Esophagus squamous epithelium (tissue), 5 donors: ENCODE data around the gene ABHD12. TPM values are rescaled to one million over a fixed set of nuclear protein-coding genes. Genes with fewer than 3 reads are reported as not detected.

ENCODE experiments used
- DNase-seq: peaks from one replicate; lab custom pipeline; 2025; lab: John Stamatoyannopoulos, UW
- H3K27ac ChIP-seq, 4 donors: fragments of 200-600 bp; sonication (generic); one replicate each; pipeline ENCODE4 v1.5.1; 2016 to 2019; ENCODE audit warnings: mild to moderate bottlenecking in 1 of 4
- H3K27me3 ChIP-seq, 4 donors: fragments of 200-600 bp; sonication (generic); 1 replicate in 3 of 4; 2 replicates in 1 of 4; pipeline versions ENCODE4 v1.5.1 to v1.6.0; 2017 to 2021; ENCODE audit warnings: antibody characterized with exemption in 1 of 4
- H3K36me3 ChIP-seq, 3 donors: fragments of 200-600 bp; sonication (generic); one replicate each; pipeline ENCODE4 v1.5.1; 2016 to 2019
- H3K4me1 ChIP-seq, 3 donors: fragments of 200-600 bp; sonication (generic); one replicate each; pipeline ENCODE4 v1.5.1; 2017 to 2019
- H3K4me3 ChIP-seq, 4 donors: fragments of 200-600 bp; sonication (generic); 1 replicate in 3 of 4; 2 replicates in 1 of 4; pipeline ENCODE4 v1.5.1; 2016 to 2019; ENCODE audit warnings: mild to moderate bottlenecking in 2 of 4, moderate library complexity in 1 of 4
- H3K9me3 ChIP-seq, 3 donors: fragments of 200-600 bp; sonication (generic); one replicate each; pipeline ENCODE4 v1.5.1; 2016 to 2019
- CTCF ChIP-seq, 6 experiments: fragments of 450-650 bp in 4 of 6; fragments of 200-600 bp in 2 of 6; sonication (generic) in 2 of 6; IDR thresholded peaks; one replicate each; pipeline ENCODE4 v1.5.1; 2016 to 2019; ENCODE audit warnings: antibody characterized with exemption in 6 of 6, mild to moderate bottlenecking in 4 of 6, moderate library complexity in 4 of 6
- POLR2A ChIP-seq, 4 donors: fragments of 450-650 bp; IDR thresholded peaks; one replicate each; pipeline ENCODE4 v1.6.1; 2017; ENCODE audit warnings: antibody characterized with exemption in 4 of 4, mild to moderate bottlenecking in 4 of 4, moderate library complexity in 3 of 4
- WGBS, 2 donors: methylation state at CpG; one replicate each; pipeline ENCODE4 v1.1.5; 2018; 5-methylcytosine and 5-hydroxymethylcytosine counted together
- intact Hi-C: fragments of 100-400 bp; cut with DNase I; formaldehyde crosslinking; loops from one replicate; pipeline ENCODE4 v1.15.0; 2022
- total RNA-seq, 4 donors: library from RNA; depleted of rRNA; stranded (reverse); fragments of >200 nt; gene quantifications; one replicate each; pipeline ENCODE4 v1.1.0, GENCODE V29; 2016
- donor health status: DM: yes; HTN: yes; CAD: no.

Gene ABHD12
- total RNA-seq, 4 donors from 2014 or later = 23.8 to 62.1 (median 36.4) TPM

- Histone ChIP-seq H3K27me3 (peaks cover 0 to 3% (median 0%) of the 10 kb centered on the region in 4 donors), H3K36me3 (no peaks in the 10 kb centered on the region), H3K4me3 (no peak overlapping the region), H3K27ac (no peak overlapping the region), H3K9me3 (peaks cover 0 to 8% (median 0%) of the 10 kb centered on the region in 3 donors), H3K4me1 (peaks cover 0 to 19% (median 0%) of the 10 kb centered on the region in 3 donors)
- intact Hi-C loops = loop anchor here (5.0 to 10.0 kb wide), 3 partner anchors 85 to 402 kb away; partner anchors contain the start of gene APMAP
- DNase-seq = no peak
- WGBS, 2 donors = 76 to 81% methylated on average over 6 of the region's 6 CpGs
- TF ChIP-seq CTCF (IDR thresholded peaks at IDR 0.05) (no peak), POLR2A (IDR thresholded peaks at IDR 0.05) (no peak)
These were observed 6.5 kb upstream of the ABHD12 start for GRCh38 chr20:25397096-25397495.

GRCh38 chr20:25394996-25395395 is 4.4 kb upstream of the ABHD12 start:
- Histone ChIP-seq H3K9me3 (no peaks in the 10 kb centered on the region), H3K27ac (no peak overlapping the region), H3K4me3 (no peak overlapping the region), H3K4me1 (peaks cover 0 to 27% (median 0%) of the 10 kb centered on the region in 3 donors), H3K27me3 (no peaks in the 10 kb centered on the region), H3K36me3 (no peaks in the 10 kb centered on the region)
- TF ChIP-seq CTCF (IDR thresholded peaks at IDR 0.05) (no peak), POLR2A (IDR thresholded peaks at IDR 0.05) (no peak)
- intact Hi-C loops = loop anchor here (5.0 to 10.0 kb wide), 3 partner anchors 83 to 400 kb away; partner anchors contain the start of gene APMAP
- WGBS, 2 donors = 74 to 86% methylated on average over 6 of the region's 6 CpGs
- DNase-seq = no peak

- Histone ChIP-seq H3K27me3 (no peaks in the 10 kb centered on the region), H3K4me3 (no peak overlapping the region), H3K27ac (no peak overlapping the region), H3K4me1 (peaks cover 0 to 34% (median 2%) of the 10 kb centered on the region in 3 donors), H3K9me3 (no peaks in the 10 kb centered on the region), H3K36me3 (no peaks in the 10 kb centered on the region)
- DNase-seq = no peak
- intact Hi-C loops = loop anchor here (10.0 kb wide), 2 partner anchors 99 to 399 kb away; partner anchors contain the start of gene APMAP
- TF ChIP-seq POLR2A (IDR thresholded peaks at IDR 0.05) (no peak), CTCF (IDR thresholded peaks at IDR 0.05) (no peak)
- WGBS, 2 donors = 40 to 41% methylated on average over 5 of the region's 5 CpGs
These were observed 3.6 kb upstream of the ABHD12 start for GRCh38 chr20:25394276-25394675.

- H3K4me3 ChIP-seq = peak overlapping the region; percentile 78 to 91 (median 81)
- H3K27ac ChIP-seq = peak overlapping the region; percentile 86 to 98 (median 92)
- TF ChIP-seq CTCF (IDR thresholded peaks at IDR 0.05) (no peak), POLR2A (IDR thresholded peaks at IDR 0.05) (no peak)
- intact Hi-C loops = loop anchor here (10.0 kb wide), 2 partner anchors 95 to 395 kb away; partner anchors contain the start of gene APMAP
- no peaks in the 10 kb centered on the region for H3K27me3 ChIP-seq
- 0% methylated on average over 1 of the region's 67 CpGs; no CpG with 5 or more reads in 1 of the 2 donors for WGBS, 2 donors
- H3K9me3 ChIP-seq = no peaks in the 10 kb centered on the region
- H3K4me1 ChIP-seq = peaks cover 0 to 25% (median 5%) of the 10 kb centered on the region in 3 donors
- DNase-seq = no peak
- H3K36me3 ChIP-seq = no peaks in the 10 kb centered on the region
These were observed 637 bp downstream of the ABHD12 start for GRCh38 chr20:25389858-25390537.

GRCh38 chr20:25389401-25389857 is 1.2 kb downstream of the ABHD12 start:
- Histone ChIP-seq H3K4me3 (peak overlapping the region; percentile 78 to 91 (median 81)), H3K27ac (peak overlapping the region; percentile 86 to 98 (median 92)), H3K9me3 (no peaks in the 10 kb centered on the region), H3K36me3 (no peaks in the 10 kb centered on the region), H3K4me1 (peaks cover 0 to 31% (median 5%) of the 10 kb centered on the region in 3 donors), H3K27me3 (no peaks in the 10 kb centered on the region)
- WGBS, 2 donors = 17 to 27% methylated on average over 13 of the region's 19 CpGs
- intact Hi-C loops = no loop called here
- DNase-seq = no peak
- no peak for TF ChIP-seq POLR2A (IDR thresholded peaks at IDR 0.05)
- TF ChIP-seq CTCF (IDR thresholded peaks at IDR 0.05) = no peak
